K562 (cell line): ENCODE data around the gene CLASP1. TPM values are rescaled to one million over a fixed set of nuclear protein-coding genes. Genes with fewer than 3 reads are reported as not detected.

Experiments
- ATAC-seq: fragments of 200-7000 bp; cut with Tn5 transposase; 3 replicates; pipeline ENCODE4 v1.9.1; 2020; ENCODE audit warnings: moderate library complexity
- BruUV-seq: library from RNA; stranded (reverse); fragments of 400-500 nt; replicated peaks from 2 replicates; lab custom pipeline; 2021; lab: Mats Ljungman, UMichigan
- CTCF ChIA-PET: fragments of 300-600 bp; formaldehyde crosslinking; extraction: SDS; loops from one replicate; lab custom pipeline; 2021; ENCODE audit warnings: low intra/inter-chr PET ratio; lab: Yijun Ruan, JAX
- POLR2A ChIA-PET: fragments of 300-600, 350-650 bp; sonication (Branson Sonifier 250); formaldehyde crosslinking; extraction: SDS; loops from one replicate; lab custom pipeline; 2021; ENCODE audit warnings: antibody characterized with exemption, inconsistent platforms; lab: Yijun Ruan, JAX
- DNase-seq, 4 experiments: peaks; one replicate each; pipeline versions ENCODE4 v3.0.0 to v3.0.0-alpha.2; 2011 to 2018; ENCODE audit warnings: low spot score in 3 of 4, mixed read lengths in 3 of 4; ENCODE audit errors: extremely low read depth in 1 of 4
- FAIRE-seq: peaks from 2 replicates; lab custom pipeline; 2011; peaks lifted over from hg19 to GRCh38; lab: Jason Lieb, UNC
- H2AFZ ChIP-seq: 2 replicates; pipeline ENCODE4 v1.6.0; 2011; ENCODE audit warnings: low read depth, low read length, control low read depth, inconsistent platforms
- H3K27ac ChIP-seq: fragments of 200-600 bp; 3 replicates; pipeline ENCODE4 v1.8.0; 2011; ENCODE audit warnings: low read depth, mild to moderate bottlenecking, control low read depth, inconsistent platforms, low read length, moderate library complexity, mixed read lengths; ENCODE audit errors: extremely low read depth
- H3K27me3 ChIP-seq, 2 experiments: fragments of 300-600 bp in 1 of 2; 2 replicates in 1 of 2; 3 replicates in 1 of 2; pipeline versions ENCODE4 v1.6.0 to v1.8.0; 2011; ENCODE audit warnings: inconsistent platforms in 2 of 2, low read length in 2 of 2, mild to moderate bottlenecking in 1 of 2, mixed read lengths in 1 of 2, moderate library complexity in 1 of 2; ENCODE audit not compliant: control insufficient read depth in 2 of 2, insufficient read depth in 2 of 2
- H3K36me3 ChIP-seq: fragments of 300-600 bp; 3 replicates; pipeline ENCODE4 v1.8.0; 2011; ENCODE audit warnings: mild to moderate bottlenecking, low read length, inconsistent platforms; ENCODE audit not compliant: control insufficient read depth, insufficient read depth
- H3K4me1 ChIP-seq, 2 experiments: fragments of 200-600 bp in 1 of 2; replicated peaks in 1 of 2; 2 replicates in 1 of 2; 3 replicates in 1 of 2; pipeline versions ENCODE4 v1.5.1 to v1.8.0; 2011; ENCODE audit warnings: inconsistent platforms in 2 of 2, low read length in 2 of 2, mild to moderate bottlenecking in 1 of 2, mixed read lengths in 1 of 2, moderate library complexity in 1 of 2; ENCODE audit not compliant: control insufficient read depth in 2 of 2, insufficient read depth in 2 of 2
- H3K4me2 ChIP-seq: 2 replicates; pipeline ENCODE4 v1.6.1; 2011; ENCODE audit warnings: low read length, control low read depth, inconsistent platforms, mixed read lengths; ENCODE audit not compliant: insufficient read depth
- H3K4me3 ChIP-seq: fragments of 200-600 bp; sonication (generic), shearing (Covaris generic); 2 replicates; pipeline ENCODE4 v1.5.1; 2016; ENCODE audit warnings: control low read depth, inconsistent platforms
- H3K79me2 ChIP-seq: fragments of 200-600 bp; 3 replicates; pipeline ENCODE4 v1.8.0; 2011; ENCODE audit warnings: low read length, inconsistent platforms; ENCODE audit not compliant: control insufficient read depth, insufficient read depth
- H3K9ac ChIP-seq, 2 experiments: 2 replicates each; pipeline versions ENCODE4 v1.6.0 to v1.6.1; 2011; ENCODE audit warnings: low read depth in 2 of 2, low read length in 2 of 2, control low read depth in 1 of 2, inconsistent platforms in 1 of 2, mild to moderate bottlenecking in 1 of 2, mixed read lengths in 1 of 2; ENCODE audit not compliant: insufficient read depth in 1 of 2
- H3K9me1 ChIP-seq: one replicate; pipeline ENCODE4 v1.6.0; 2011; ENCODE audit warnings: inconsistent platforms, mild to moderate bottlenecking, low read length, moderate library complexity; ENCODE audit not compliant: control insufficient read depth, insufficient read depth
- H3K9me3 ChIP-seq: replicated peaks from 2 replicates; pipeline ENCODE4 v1.5.1; 2011; ENCODE audit warnings: low read depth, low read length, inconsistent platforms; ENCODE audit not compliant: control insufficient read depth, insufficient read depth
- H4K20me1 ChIP-seq: replicated peaks from 2 replicates; pipeline ENCODE4 v1.6.1; 2011; ENCODE audit warnings: low read length, inconsistent platforms, mixed read lengths; ENCODE audit not compliant: control insufficient read depth, insufficient read depth
- C11orf30 ChIP-seq: fragments of 450-650 bp; IDR thresholded peaks from 2 replicates; pipeline ENCODE4 v1.6.1; 2016; ENCODE audit warnings: low read depth, mild to moderate bottlenecking
- CBX2 ChIP-seq: fragments of 200-600 bp; sonication (generic); IDR thresholded peaks from one replicate; pipeline ENCODE4 v1.6.1; 2012; ENCODE audit warnings: mild to moderate bottlenecking, low read length, inconsistent platforms; ENCODE audit not compliant: insufficient read depth, poor library complexity, severe bottlenecking
- FIP1L1 ChIP-seq: fragments of 200-400 bp; formaldehyde crosslinking; IDR thresholded peaks from 2 replicates; pipeline ENCODE4 v1.6.1; 2018; ENCODE audit warnings: mild to moderate bottlenecking, low read depth, low read length; ENCODE audit not compliant: poor library complexity, severe bottlenecking
- ZBTB7A ChIP-seq: IDR thresholded peaks from 2 replicates; pipeline ENCODE4 v1.6.1; 2011; ENCODE audit warnings: low read depth, mild to moderate bottlenecking, low read length, moderate library complexity, borderline replicate concordance; ENCODE audit not compliant: control insufficient read depth
- WGBS: fragments of 100-300 bp; shearing (Covaris generic); methylation state at CpG from one replicate; pipeline ENCODE4 v1.1.6; 2016; ENCODE audit warnings: low coverage, mixed read lengths; ENCODE audit not compliant: insufficient coverage; ENCODE audit errors: missing lambda C conversion rate; 5-methylcytosine and 5-hydroxymethylcytosine counted together
- in situ Hi-C: fragments of 300-500 bp; cut with MboI; formaldehyde crosslinking; loops from 4 replicates; pipeline ENCODE4 v1.15.0; 2018; ENCODE audit warnings: inconsistent platforms, mixed read lengths
- intact Hi-C: fragments of 100-400 bp; cut with micrococcal nuclease; formaldehyde crosslinking; loops from 2 replicates; pipeline ENCODE4 v1.14.2; 2022
- polyA plus RNA-seq, 8 experiments: library from polyadenylated mRNA; depleted of rRNA in 4 of 8; stranded (reverse) in 5 of 8; unstranded in 3 of 8; fragments of >200 nt; fragmentation: Nextera tagmentation in 2 of 8; fragmentation: Illumina TruSeq in 1 of 8; extraction: Ambion mirVana in 2 of 8; extraction: Trizol in 1 of 8; gene quantifications; 2 replicates each; pipeline versions ENCODE4 v1.2.1 to v1.2.3, GENCODE V29; 2011 to 2014; ENCODE audit warnings: inconsistent platforms in 1 of 8, missing spikeins in 1 of 8
- total RNA-seq, 7 experiments: library from RNA; depleted of rRNA in 6 of 7; stranded (reverse); fragments of >200 nt in 6 of 7; fragmentation: Illumina TruSeq in 2 of 7; extraction: Trizol in 2 of 7; gene quantifications; 2 replicates each; pipeline versions ENCODE4 v1.2.1 to v1.2.3, GENCODE V29; 2011 to 2021; ENCODE audit warnings: low replicate concordance in 1 of 7
- TF ChIP-seq, protein P1 (sequence below): IDR thresholded peaks from 2 replicates; pipeline ENCODE4 v1.6.1; 2016; ENCODE audit warnings: missing genetic modification characterization, missing compliant biosample characterization
- TF ChIP-seq, protein P2 (sequence below): sonication (generic); formaldehyde crosslinking; IDR thresholded peaks from 2 replicates; pipeline ENCODE4 v1.9.0; 2022; ENCODE audit warnings: mild to moderate bottlenecking, missing genetic modification reagents
- TF ChIP-seq, protein P3 (sequence below), 2 experiments: fragments of 150-350 bp in 1 of 2; IDR thresholded peaks; 2 replicates each; pipeline ENCODE4 v1.6.1; 2012 to 2016; ENCODE audit warnings: low read depth in 2 of 2, low read length in 2 of 2, mild to moderate bottlenecking in 1 of 2, moderate library complexity in 1 of 2

The CLASP1 gene
- total and polyA plus RNA-seq, 9 of the 15 experiments (the other 6 are each of a cell fraction or from before 2014, with no cell fraction given), result 1.7 to 40.3 (median 20.7) TPM

DNA sequence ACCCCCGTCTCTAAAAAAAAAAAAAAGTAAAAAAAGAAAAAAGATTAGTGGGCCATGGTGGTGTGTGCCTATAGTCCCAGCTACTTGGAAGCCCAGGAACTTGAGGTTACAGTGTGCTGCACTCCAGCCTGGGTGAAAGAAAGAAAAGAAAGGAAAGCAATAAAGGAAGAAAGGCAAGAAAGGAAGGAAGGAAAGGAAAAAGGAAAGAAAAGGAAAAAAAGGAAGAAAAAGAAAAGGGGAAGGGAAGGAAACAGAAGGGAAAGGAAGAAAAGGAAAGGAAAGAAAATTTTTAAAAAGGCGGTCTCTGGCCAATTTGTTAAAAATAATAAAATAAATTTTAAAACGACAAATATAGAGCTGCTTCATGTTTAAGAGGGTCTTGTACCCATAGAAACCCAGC, 192.9 kb downstream of the CLASP1 start:
- WGBS, result 70% methylated on average over 3 of the region's 3 CpGs
- Histone ChIP-seq H3K9me1 (no peaks in the 10 kb centered on the region), H3K79me2 (no peaks in the 10 kb centered on the region), H4K20me1 (no peaks in the 10 kb centered on the region), H2AFZ (no peak overlapping the region), H3K4me1 (peaks cover 0 to 5% of the 10 kb centered on the region in 2 experiments; a peak in 1 of 5 replicates), H3K9ac (no peak overlapping the region), H3K27me3 (no peaks in the 10 kb centered on the region), H3K4me2 (no peak overlapping the region), H3K36me3 (peaks cover 52% of the 10 kb centered on the region), H3K9me3 (no peaks in the 10 kb centered on the region), H3K4me3 (no peak overlapping the region), H3K27ac (no peak overlapping the region)
- intact Hi-C loops, result no loop called here
- in situ Hi-C loops, result no loop called here
- ATAC-seq (no peak), FAIRE-seq (no peak), DNase-seq (no peak)
- ChIA-PET POLR2A (interaction anchor here (1.1 to 1.7 kb wide), 2 partner anchors 18 to 74 kb away, joined by 3 to 5 read pairs; partner anchors contain the start of gene RNU4ATAC), CTCF (no interaction called here)
- TF ChIP-seq FIP1L1, result no peak
- TF ChIP-seq, protein P1, sequence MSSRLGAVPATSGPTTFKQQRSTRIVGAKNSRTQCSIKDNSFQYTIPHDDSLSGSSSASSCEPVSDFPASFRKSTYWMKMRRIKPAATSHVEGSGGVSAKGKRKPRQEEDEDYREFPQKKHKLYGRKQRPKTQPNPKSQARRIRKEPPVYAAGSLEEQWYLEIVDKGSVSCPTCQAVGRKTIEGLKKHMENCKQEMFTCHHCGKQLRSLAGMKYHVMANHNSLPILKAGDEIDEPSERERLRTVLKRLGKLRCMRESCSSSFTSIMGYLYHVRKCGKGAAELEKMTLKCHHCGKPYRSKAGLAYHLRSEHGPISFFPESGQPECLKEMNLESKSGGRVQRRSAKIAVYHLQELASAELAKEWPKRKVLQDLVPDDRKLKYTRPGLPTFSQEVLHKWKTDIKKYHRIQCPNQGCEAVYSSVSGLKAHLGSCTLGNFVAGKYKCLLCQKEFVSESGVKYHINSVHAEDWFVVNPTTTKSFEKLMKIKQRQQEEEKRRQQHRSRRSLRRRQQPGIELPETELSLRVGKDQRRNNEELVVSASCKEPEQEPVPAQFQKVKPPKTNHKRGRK (tag), result peak; percentile 85
- no TSS peak for BruUV-seq

DNA sequence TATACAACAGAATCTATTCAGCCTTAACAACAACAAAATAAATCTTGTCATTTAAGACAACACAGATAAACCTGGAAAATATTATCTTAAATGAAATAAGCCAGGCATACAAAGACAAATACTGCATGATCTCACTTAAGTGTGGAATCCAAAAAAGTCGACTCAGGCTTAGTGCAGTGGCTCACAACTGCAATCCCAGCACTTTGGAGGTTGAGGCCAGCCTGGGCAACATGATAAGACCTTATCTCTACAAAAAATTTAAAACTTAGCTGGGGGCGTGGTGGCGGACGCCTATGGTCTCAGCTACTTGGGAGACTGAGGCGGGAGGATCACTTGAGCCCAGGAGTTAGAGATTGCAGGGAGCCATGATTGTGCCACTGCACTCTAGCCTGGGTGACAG, 193.8 kb downstream of the CLASP1 start:
- CTCF ChIA-PET, result no interaction called here
- Histone ChIP-seq H3K27me3 (no peaks in the 10 kb centered on the region), H3K27ac (no peak overlapping the region), H3K4me1 (peaks cover 0 to 5% of the 10 kb centered on the region in 2 experiments; a peak in 1 of 5 replicates), H3K4me2 (no peak overlapping the region), H3K79me2 (no peaks in the 10 kb centered on the region), H3K4me3 (no peak overlapping the region), H4K20me1 (no peaks in the 10 kb centered on the region), H2AFZ (no peak overlapping the region), H3K9ac (no peak overlapping the region), H3K9me3 (no peaks in the 10 kb centered on the region), H3K36me3 (peaks cover 59% of the 10 kb centered on the region), H3K9me1 (no peaks in the 10 kb centered on the region)
- DNase-seq (peak in 1 of 4 experiments; percentile 51), FAIRE-seq (no peak), ATAC-seq (peak; percentile 59)
- intact Hi-C loops (no loop called here), in situ Hi-C loops (no loop called here)
- WGBS, result 8% methylated on average over 5 of the region's 5 CpGs
- BruUV-seq, result no TSS peak
- POLR2A ChIA-PET, result interaction anchor here (0.7 to 1.7 kb wide), 4 partner anchors 9 to 245 kb away, joined by 3 to 5 read pairs (median 3); partner anchors contain the start of gene RNU4ATAC
- TF ChIP-seq C11orf30 (peak; percentile 23; the same call in 1 of the 2 replicates), CBX2 (no peak), ZBTB7A (no peak)
- TF ChIP-seq, protein P2, sequence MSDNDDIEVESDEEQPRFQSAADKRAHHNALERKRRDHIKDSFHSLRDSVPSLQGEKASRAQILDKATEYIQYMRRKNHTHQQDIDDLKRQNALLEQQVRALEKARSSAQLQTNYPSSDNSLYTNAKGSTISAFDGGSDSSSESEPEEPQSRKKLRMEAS (CRISPR knock-in tag), result no peak
- TF ChIP-seq, protein P3, sequence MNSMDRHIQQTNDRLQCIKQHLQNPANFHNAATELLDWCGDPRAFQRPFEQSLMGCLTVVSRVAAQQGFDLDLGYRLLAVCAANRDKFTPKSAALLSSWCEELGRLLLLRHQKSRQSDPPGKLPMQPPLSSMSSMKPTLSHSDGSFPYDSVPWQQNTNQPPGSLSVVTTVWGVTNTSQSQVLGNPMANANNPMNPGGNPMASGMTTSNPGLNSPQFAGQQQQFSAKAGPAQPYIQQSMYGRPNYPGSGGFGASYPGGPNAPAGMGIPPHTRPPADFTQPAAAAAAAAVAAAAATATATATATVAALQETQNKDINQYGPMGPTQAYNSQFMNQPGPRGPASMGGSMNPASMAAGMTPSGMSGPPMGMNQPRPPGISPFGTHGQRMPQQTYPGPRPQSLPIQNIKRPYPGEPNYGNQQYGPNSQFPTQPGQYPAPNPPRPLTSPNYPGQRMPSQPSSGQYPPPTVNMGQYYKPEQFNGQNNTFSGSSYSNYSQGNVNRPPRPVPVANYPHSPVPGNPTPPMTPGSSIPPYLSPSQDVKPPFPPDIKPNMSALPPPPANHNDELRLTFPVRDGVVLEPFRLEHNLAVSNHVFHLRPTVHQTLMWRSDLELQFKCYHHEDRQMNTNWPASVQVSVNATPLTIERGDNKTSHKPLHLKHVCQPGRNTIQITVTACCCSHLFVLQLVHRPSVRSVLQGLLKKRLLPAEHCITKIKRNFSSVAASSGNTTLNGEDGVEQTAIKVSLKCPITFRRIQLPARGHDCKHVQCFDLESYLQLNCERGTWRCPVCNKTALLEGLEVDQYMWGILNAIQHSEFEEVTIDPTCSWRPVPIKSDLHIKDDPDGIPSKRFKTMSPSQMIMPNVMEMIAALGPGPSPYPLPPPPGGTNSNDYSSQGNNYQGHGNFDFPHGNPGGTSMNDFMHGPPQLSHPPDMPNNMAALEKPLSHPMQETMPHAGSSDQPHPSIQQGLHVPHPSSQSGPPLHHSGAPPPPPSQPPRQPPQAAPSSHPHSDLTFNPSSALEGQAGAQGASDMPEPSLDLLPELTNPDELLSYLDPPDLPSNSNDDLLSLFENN (IDR thresholded peaks at IDR 0.05; ENCODE audit: low read depth in 2 of 2, low read length in 2 of 2), result no peak
